SK-N-SH treated with all-trans-retinoic acid at 6 μM for 48 hours (cell line): ENCODE results near the gene CCN2.
A peak's percentile ranks its signal among the peaks of the same experiment; 100 is the strongest.

Experiments used
- ATAC-seq: fragments of 200-7000 bp; cut with Tn5 transposase; 3 replicates; pipeline ENCODE4 v1.9.1; 2020; ENCODE audit warnings: mild to moderate bottlenecking, moderate library complexity
- BACH2 ChIP-seq: fragments of 250-450 bp; sonication (Bioruptor Pico); IDR thresholded peaks from 2 replicates; pipeline ENCODE4 v1.9.0; 2021; ENCODE audit warnings: mild to moderate bottlenecking, borderline replicate concordance
- CSRNP3 ChIP-seq: fragments of 250-450 bp; sonication (Bioruptor Pico); IDR thresholded peaks from 2 replicates; pipeline ENCODE4 v1.5.1; 2021; ENCODE audit warnings: mild to moderate bottlenecking, moderate library complexity
- ESRRG ChIP-seq: fragments of 250-450 bp; sonication (Bioruptor Pico); IDR thresholded peaks from 2 replicates; pipeline ENCODE4 v1.6.1; 2021; ENCODE audit warnings: mild to moderate bottlenecking
- GLIS3 ChIP-seq: fragments of 250-450 bp; sonication (Bioruptor Pico); IDR thresholded peaks from 2 replicates; pipeline ENCODE4 v1.5.0; 2020; ENCODE audit warnings: mild to moderate bottlenecking, moderate library complexity
- ISL1 ChIP-seq: fragments of 250-450 bp; sonication (Bioruptor Pico); IDR thresholded peaks from 2 replicates; pipeline ENCODE4 v2.1.2; 2022; ENCODE audit warnings: mild to moderate bottlenecking, moderate library complexity
- OSR1 ChIP-seq: fragments of 250-450 bp; sonication (Bioruptor Pico); IDR thresholded peaks from 2 replicates; pipeline ENCODE4 v1.8.0; 2022; ENCODE audit warnings: moderate library complexity, mild to moderate bottlenecking, inconsistent platforms
- PATZ1 ChIP-seq: fragments of 250-450 bp; sonication (Bioruptor Pico); IDR thresholded peaks from 2 replicates; pipeline ENCODE4 v1.8.0; 2020; ENCODE audit warnings: mild to moderate bottlenecking, moderate library complexity, borderline replicate concordance
- TCF4 ChIP-seq: fragments of 250-450 bp; sonication (Bioruptor Pico); IDR thresholded peaks from 2 replicates; pipeline ENCODE4 v1.8.0; 2021; ENCODE audit warnings: mild to moderate bottlenecking, moderate library complexity, borderline replicate concordance
- TOX ChIP-seq: fragments of 250-450 bp; sonication (Bioruptor Pico); IDR thresholded peaks from 2 replicates; pipeline ENCODE4 v1.8.0; 2021; ENCODE audit warnings: mild to moderate bottlenecking, moderate library complexity, borderline replicate concordance
- TSHZ2 ChIP-seq: fragments of 250-450 bp; sonication (Bioruptor Pico); IDR thresholded peaks from 2 replicates; pipeline ENCODE4 v1.5.0; 2020; ENCODE audit warnings: mild to moderate bottlenecking, moderate library complexity
- ZC3H10 ChIP-seq: fragments of 250-450 bp; sonication (Bioruptor Pico); IDR thresholded peaks from 2 replicates; pipeline ENCODE4 v1.5.1; 2021; ENCODE audit warnings: mild to moderate bottlenecking, moderate library complexity
- ZFP3 ChIP-seq: fragments of 250-450 bp; sonication (Bioruptor Pico); IDR thresholded peaks from 2 replicates; pipeline ENCODE4 v1.5.0; 2020; ENCODE audit warnings: mild to moderate bottlenecking, moderate library complexity
- ZFP30 ChIP-seq: fragments of 450-650 bp; formaldehyde crosslinking; IDR thresholded peaks from 2 replicates; pipeline ENCODE4 v1.5.0; 2022; ENCODE audit warnings: mild to moderate bottlenecking, moderate library complexity
- ZNF565 ChIP-seq: fragments of 450-650 bp; formaldehyde crosslinking; conservative IDR thresholded peaks from 2 replicates; pipeline ENCODE4 v1.5.0; 2020; ENCODE audit warnings: low read depth, mild to moderate bottlenecking, moderate library complexity
- ZNF70 ChIP-seq: fragments of 450-650 bp; formaldehyde crosslinking; IDR thresholded peaks from 2 replicates; pipeline ENCODE4 v1.5.0; 2020; ENCODE audit warnings: mild to moderate bottlenecking, moderate library complexity
- TF ChIP-seq, protein P1 (sequence below): fragments of 250-450 bp; sonication (Bioruptor Pico); IDR thresholded peaks from 2 replicates; pipeline ENCODE4 v1.8.0; 2021; ENCODE audit warnings: low read depth, mild to moderate bottlenecking, moderate library complexity, borderline replicate concordance
- TF ChIP-seq, protein P2 (sequence below): fragments of 250-450 bp; sonication (Bioruptor Pico); IDR thresholded peaks from 2 replicates; pipeline ENCODE4 v1.5.1; 2020; ENCODE audit warnings: low read depth, mild to moderate bottlenecking, moderate library complexity

The CCN2 gene, protein sequence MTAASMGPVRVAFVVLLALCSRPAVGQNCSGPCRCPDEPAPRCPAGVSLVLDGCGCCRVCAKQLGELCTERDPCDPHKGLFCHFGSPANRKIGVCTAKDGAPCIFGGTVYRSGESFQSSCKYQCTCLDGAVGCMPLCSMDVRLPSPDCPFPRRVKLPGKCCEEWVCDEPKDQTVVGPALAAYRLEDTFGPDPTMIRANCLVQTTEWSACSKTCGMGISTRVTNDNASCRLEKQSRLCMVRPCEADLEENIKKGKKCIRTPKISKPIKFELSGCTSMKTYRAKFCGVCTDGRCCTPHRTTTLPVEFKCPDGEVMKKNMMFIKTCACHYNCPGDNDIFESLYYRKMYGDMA

GRCh38 chr6:131950767-131951575, at the start of gene CCN2:
Gene CCN2 (minus strand): TSS chr6:131951372. CDS start chr6:131951172, 200 bp downstream.
- no peak for TF ChIP-seq OSR1 (CRISPR knock-in tag)
- no peak for TF ChIP-seq TOX (CRISPR knock-in tag)
- TF ChIP-seq ZC3H10 = no peak
- no peak for TF ChIP-seq ZNF70 (CRISPR knock-in tag)
- TF ChIP-seq CSRNP3 (CRISPR knock-in tag) = no peak
- TF ChIP-seq ZFP3 = no peak
- peak; percentile 8 for ATAC-seq

DNA sequence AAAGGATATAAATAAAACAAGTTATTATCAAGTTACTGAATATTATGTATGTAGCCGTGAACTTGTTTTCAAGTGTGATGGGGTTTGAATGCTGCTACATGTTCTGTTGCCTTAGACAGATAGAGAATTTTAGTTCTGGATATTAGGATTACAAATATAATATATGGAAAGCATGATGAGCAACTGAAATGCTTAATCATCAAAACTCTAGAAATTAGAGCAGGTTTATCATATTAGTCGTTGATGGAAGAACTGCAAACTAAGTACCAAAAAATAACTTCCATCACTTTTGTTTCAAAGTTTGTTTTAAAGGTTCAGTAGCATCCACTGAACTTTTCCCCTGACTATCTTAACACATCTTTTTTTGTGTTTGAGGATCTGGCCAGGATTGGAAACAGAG, 49.1 kb upstream of the CCN2 start:
- no peak for ATAC-seq
- TF ChIP-seq, protein P1, sequence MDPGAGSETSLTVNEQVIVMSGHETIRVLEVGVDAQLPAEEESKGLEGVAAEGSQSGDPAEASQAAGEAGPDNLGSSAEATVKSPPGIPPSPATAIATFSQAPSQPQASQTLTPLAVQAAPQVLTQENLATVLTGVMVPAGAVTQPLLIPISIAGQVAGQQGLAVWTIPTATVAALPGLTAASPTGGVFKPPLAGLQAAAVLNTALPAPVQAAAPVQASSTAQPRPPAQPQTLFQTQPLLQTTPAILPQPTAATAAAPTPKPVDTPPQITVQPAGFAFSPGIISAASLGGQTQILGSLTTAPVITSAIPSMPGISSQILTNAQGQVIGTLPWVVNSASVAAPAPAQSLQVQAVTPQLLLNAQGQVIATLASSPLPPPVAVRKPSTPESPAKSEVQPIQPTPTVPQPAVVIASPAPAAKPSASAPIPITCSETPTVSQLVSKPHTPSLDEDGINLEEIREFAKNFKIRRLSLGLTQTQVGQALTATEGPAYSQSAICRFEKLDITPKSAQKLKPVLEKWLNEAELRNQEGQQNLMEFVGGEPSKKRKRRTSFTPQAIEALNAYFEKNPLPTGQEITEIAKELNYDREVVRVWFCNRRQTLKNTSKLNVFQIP (CRISPR knock-in tag) = no peak
- TF ChIP-seq ZFP30 (no peak), ZNF565 (CRISPR knock-in tag) (no peak), PATZ1 (CRISPR knock-in tag) (no peak), GLIS3 (no peak), BACH2 (CRISPR knock-in tag) (no peak), ESRRG (CRISPR knock-in tag) (no peak), ISL1 (CRISPR knock-in tag) (no peak), TCF4 (CRISPR knock-in tag) (no peak)
- TF ChIP-seq, protein P2, sequence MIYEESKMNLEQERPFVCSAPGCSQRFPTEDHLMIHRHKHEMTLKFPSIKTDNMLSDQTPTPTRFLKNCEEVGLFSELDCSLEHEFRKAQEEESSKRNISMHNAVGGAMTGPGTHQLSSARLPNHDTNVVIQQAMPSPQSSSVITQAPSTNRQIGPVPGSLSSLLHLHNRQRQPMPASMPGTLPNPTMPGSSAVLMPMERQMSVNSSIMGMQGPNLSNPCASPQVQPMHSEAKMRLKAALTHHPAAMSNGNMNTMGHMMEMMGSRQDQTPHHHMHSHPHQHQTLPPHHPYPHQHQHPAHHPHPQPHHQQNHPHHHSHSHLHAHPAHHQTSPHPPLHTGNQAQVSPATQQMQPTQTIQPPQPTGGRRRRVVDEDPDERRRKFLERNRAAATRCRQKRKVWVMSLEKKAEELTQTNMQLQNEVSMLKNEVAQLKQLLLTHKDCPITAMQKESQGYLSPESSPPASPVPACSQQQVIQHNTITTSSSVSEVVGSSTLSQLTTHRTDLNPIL (CRISPR knock-in tag) = no peak

GRCh38 chr6:131999545-132000146, 48.5 kb upstream of the CCN2 start:
- ATAC-seq = no peak

More at GRCh38 chr6:131999545-132000146, 48.5 kb upstream of the CCN2 start:
- no peak for TF ChIP-seq TSHZ2 (CRISPR knock-in tag)
